ENCODE results near the gene CFAP43. TPM values are rescaled to one million over a fixed set of nuclear protein-coding genes. Genes with fewer than 3 reads are reported as not detected.

Gene CFAP43
- total RNA-seq, 4 donors from 2014 or later = not detected

DNA sequence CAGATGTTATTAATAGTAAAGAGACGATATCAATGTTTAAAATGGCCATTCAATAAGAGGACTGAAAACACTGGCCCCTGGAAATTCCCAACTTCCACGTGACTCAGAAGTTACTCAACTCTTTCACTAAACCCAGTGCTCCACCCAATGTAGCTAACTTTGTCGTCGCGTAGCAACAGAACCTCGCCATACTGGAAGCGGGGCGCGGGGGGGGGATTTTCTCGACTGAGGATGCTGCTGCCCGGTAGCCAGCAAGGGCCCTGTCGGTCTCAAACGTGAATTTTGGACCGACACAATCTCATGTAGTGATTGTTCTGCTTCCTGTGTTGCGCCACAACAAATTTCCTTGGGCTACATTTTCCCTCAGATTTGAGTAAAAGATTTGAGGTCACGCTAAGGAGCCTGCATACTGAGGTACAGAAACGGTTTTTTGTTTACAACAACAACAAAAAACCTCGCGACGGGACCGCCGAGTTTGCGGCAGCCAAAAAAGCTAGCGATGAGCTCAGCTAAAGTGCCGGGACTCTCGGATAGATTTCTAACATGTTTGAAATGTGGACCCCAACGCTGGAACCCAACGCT is 111.2 kb downstream of the CFAP43 start:
- in situ Hi-C loops (cut with MboI; ENCODE audit: low sequenced_read_pairs in 4 of 4) = loop anchor here (10.0 to 25.0 kb wide), 5 partner anchors 156 to 236 kb away; partner anchors contain the start of genes SLK (in 1 of the 4) and STN1 (in 1 of the 4)
- Histone ChIP-seq H3K4me3 (peak overlapping the region; percentile 63 to 86 (median 72)), H3K27me3 (no peaks in the 10 kb centered on the region), H3K9me3 (no peaks in the 10 kb centered on the region), H3K36me3 (no peaks in the 10 kb centered on the region), H3K4me1 (peaks cover 7% of the 10 kb centered on the region in 2 donors), H3K27ac (peak overlapping the region; percentile 90 to 99 (median 94))
- intact Hi-C loops (cut with DNase I; ENCODE audit: low total_unique reads) = loop anchor here (1.0 to 5.0 kb wide), 5 partner anchors 136 to 232 kb away; partner anchors contain the start of genes CFAP58, SLK and STN1
- DNase-seq (peak; percentile 81 to 86), ATAC-seq (peak; percentile 76 to 81)
- no peak for TF ChIP-seq POLR2A (IDR thresholded peaks at IDR 0.05)
- TF ChIP-seq, protein P1, sequence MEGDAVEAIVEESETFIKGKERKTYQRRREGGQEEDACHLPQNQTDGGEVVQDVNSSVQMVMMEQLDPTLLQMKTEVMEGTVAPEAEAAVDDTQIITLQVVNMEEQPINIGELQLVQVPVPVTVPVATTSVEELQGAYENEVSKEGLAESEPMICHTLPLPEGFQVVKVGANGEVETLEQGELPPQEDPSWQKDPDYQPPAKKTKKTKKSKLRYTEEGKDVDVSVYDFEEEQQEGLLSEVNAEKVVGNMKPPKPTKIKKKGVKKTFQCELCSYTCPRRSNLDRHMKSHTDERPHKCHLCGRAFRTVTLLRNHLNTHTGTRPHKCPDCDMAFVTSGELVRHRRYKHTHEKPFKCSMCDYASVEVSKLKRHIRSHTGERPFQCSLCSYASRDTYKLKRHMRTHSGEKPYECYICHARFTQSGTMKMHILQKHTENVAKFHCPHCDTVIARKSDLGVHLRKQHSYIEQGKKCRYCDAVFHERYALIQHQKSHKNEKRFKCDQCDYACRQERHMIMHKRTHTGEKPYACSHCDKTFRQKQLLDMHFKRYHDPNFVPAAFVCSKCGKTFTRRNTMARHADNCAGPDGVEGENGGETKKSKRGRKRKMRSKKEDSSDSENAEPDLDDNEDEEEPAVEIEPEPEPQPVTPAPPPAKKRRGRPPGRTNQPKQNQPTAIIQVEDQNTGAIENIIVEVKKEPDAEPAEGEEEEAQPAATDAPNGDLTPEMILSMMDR (IDR thresholded peaks at IDR 0.05 in 4 of 5, conservative IDR thresholded peaks at IDR 0.05 in 1 of 5) = no peak

DNA sequence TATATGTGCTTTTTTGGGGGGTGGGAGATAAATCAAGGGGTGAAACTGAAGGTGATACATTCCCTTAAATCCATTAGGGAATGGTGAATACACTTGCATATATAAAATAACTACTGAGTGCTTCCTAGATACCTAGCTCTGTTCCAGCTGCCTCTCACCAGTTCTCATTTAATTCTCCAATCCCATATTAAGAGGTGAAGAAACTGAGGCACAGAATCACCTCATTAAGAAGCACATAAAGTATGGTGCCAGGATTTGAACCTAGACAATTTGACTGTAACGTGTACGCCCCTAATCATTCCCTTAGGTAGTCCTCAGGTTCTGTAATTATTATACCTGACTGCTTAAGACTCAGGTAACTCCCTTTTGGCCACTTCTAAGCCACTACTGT is 111.7 kb downstream of the CFAP43 start:
- Histone ChIP-seq H3K36me3 (no peaks in the 10 kb centered on the region), H3K9me3 (no peaks in the 10 kb centered on the region), H3K4me1 (peaks cover 7% of the 10 kb centered on the region in 2 donors), H3K4me3 (peak overlapping the region; percentile 63 to 86 (median 72)), H3K27me3 (no peaks in the 10 kb centered on the region), H3K27ac (peak overlapping the region; percentile 90 to 99 (median 94))
- TF ChIP-seq POLR2A (IDR thresholded peaks at IDR 0.05) = no peak
- TF ChIP-seq, protein P1 (IDR thresholded peaks at IDR 0.05 in 4 of 5, conservative IDR thresholded peaks at IDR 0.05 in 1 of 5) = no peak
- DNase-seq (no peak), ATAC-seq (no peak)
- in situ Hi-C loops (cut with MboI; ENCODE audit: low sequenced_read_pairs in 4 of 4) (loop anchor here (10.0 to 25.0 kb wide), 5 partner anchors 156 to 236 kb away; partner anchors contain the start of genes SLK (in 1 of the 4) and STN1 (in 1 of the 4)), intact Hi-C loops (cut with DNase I; ENCODE audit: low total_unique reads) (loop anchor here (2.0 to 5.0 kb wide), 4 partner anchors 137 to 232 kb away; partner anchors contain the start of genes CFAP58 and STN1)

DNA sequence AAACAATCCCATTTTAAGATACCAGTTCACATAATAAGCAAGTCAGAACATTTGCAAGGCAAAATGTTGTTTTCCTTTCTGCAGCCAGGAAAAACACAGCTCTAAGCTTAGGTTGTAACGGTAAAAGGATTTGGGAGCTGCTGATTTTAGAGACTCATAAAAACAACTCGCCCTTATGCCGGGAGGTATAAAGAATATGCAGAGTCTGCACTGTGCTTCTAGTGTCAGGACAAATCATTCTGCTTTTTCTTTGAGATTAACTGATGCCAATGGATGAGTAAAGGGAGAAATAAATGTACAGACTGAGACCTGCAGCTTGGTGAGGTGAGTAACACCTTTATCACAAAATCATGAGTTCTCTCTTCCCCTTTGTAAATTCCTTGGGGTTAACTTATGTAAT is 112.2 kb downstream of the CFAP43 start:
- no peak for ATAC-seq

DNA sequence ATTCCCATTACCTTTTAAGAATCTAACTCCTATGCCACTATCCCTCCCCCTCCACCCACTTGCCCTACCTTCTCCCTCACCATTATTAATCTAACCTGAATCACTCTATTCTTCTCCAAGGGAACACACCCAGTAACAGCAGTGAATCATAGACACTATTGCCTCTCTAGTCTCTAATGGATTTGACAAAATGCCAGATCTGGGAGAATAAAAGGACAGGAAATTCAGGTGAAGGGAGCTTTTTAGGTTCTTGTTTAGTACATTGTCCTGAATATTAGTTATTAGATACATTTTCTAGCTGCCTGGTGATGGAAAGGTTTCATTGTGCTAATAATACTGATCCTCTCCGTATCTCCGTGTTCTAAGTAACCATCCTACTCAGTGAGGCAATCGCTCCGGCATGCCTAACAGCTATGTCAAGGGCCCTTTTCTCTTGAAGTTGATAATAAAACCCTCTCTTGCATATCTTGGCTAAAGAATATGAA is 114.3 kb downstream of the CFAP43 start:
- Histone ChIP-seq H3K4me1 (peaks cover 7% of the 10 kb centered on the region in 2 donors), H3K27ac (no peak overlapping the region), H3K9me3 (no peaks in the 10 kb centered on the region), H3K27me3 (no peaks in the 10 kb centered on the region), H3K4me3 (no peak overlapping the region), H3K36me3 (no peaks in the 10 kb centered on the region)
- no peak for ATAC-seq
- intact Hi-C loops (cut with DNase I; ENCODE audit: low total_unique reads) (no loop called here), in situ Hi-C loops (cut with MboI; ENCODE audit: low sequenced_read_pairs in 4 of 4) (loop anchor here in 2 of 4 donors (25.0 kb wide), 2 partner anchors 181 to 206 kb away; partner anchors contain the start of gene STN1 (in 1 of the 2))
- no peak for DNase-seq
- TF ChIP-seq POLR2A (IDR thresholded peaks at IDR 0.05) = no peak
- TF ChIP-seq, protein P1 (IDR thresholded peaks at IDR 0.05 in 4 of 5, conservative IDR thresholded peaks at IDR 0.05 in 1 of 5) = no peak

More for the DNA sequence above, 112.2 kb downstream of the CFAP43 start:
- H3K9me3 ChIP-seq = no peaks in the 10 kb centered on the region
- in situ Hi-C loops (cut with MboI; ENCODE audit: low sequenced_read_pairs in 4 of 4) = loop anchor here (10.0 to 25.0 kb wide), 5 partner anchors 155 to 235 kb away; partner anchors contain the start of genes SLK (in 1 of the 4) and STN1 (in 1 of the 4)
- H3K4me3 ChIP-seq = no peak overlapping the region
- intact Hi-C loops (cut with DNase I; ENCODE audit: low total_unique reads) = loop anchor here (2.0 to 5.0 kb wide), 4 partner anchors 137 to 233 kb away; partner anchors contain the start of genes CFAP58 and STN1
- H3K4me1 ChIP-seq = peaks cover 7% of the 10 kb centered on the region in 2 donors
- peak overlapping the region; percentile 90 to 99 (median 94) for H3K27ac ChIP-seq
- no peaks in the 10 kb centered on the region for H3K27me3 ChIP-seq
- no peak for DNase-seq
- TF ChIP-seq, protein P1 (IDR thresholded peaks at IDR 0.05 in 4 of 5, conservative IDR thresholded peaks at IDR 0.05 in 1 of 5) = no peak
- TF ChIP-seq POLR2A (IDR thresholded peaks at IDR 0.05) = no peak
- no peaks in the 10 kb centered on the region for H3K36me3 ChIP-seq

All from gastrocnemius medialis (tissue), 4 donors.